GM12878 (cell line): ENCODE measurements around the gene PPP2R2B. TPM values are rescaled to one million over a fixed set of nuclear protein-coding genes. Genes with fewer than 3 reads are reported as not detected.

Source experiments
- ATAC-seq: fragments of 200-7000 bp; cut with Tn5 transposase; 3 replicates; pipeline ENCODE4 v1.9.1; 2020; ENCODE audit warnings: mild to moderate bottlenecking, moderate library complexity
- BruUV-seq: library from RNA; stranded (reverse); fragments of 400-500 nt; replicated peaks from 2 replicates; lab custom pipeline; 2021; lab: Mats Ljungman, UMichigan
- CTCF ChIA-PET: fragments of 300-600 bp; sonication (Branson Sonifier 250); formaldehyde crosslinking; extraction: SDS; loops from one replicate; lab custom pipeline; 2021; ENCODE audit warnings: inconsistent platforms; lab: Yijun Ruan, JAX
- POLR2A ChIA-PET: fragments of 350-600 bp; formaldehyde crosslinking; extraction: SDS; loops from one replicate; lab custom pipeline; 2021; ENCODE audit warnings: inconsistent platforms; lab: Charles Lee
- RAD21 ChIA-PET: fragments of 300-600 bp; sonication (Branson Sonifier 250); formaldehyde crosslinking; loops from one replicate; lab custom pipeline; 2023; ENCODE audit warnings: antibody characterized with exemption; ENCODE audit not compliant: unreplicated experiment; lab: Charles Lee
- SMC1A ChIA-PET: fragments of 300-600 bp; sonication (Branson Sonifier 250); formaldehyde crosslinking; loops from one replicate; lab custom pipeline; 2023; ENCODE audit not compliant: unreplicated experiment, uncharacterized antibody; lab: Charles Lee
- DNase-seq: peaks from one replicate; pipeline ENCODE4 v3.0.0-alpha.2; 2011; ENCODE audit warnings: low read depth, low spot score
- FAIRE-seq: peaks from 3 replicates; lab custom pipeline; 2011; peaks lifted over from hg19 to GRCh38; lab: Jason Lieb, UNC
- H2AFZ ChIP-seq: 2 replicates; pipeline ENCODE4 v1.6.0; 2011; ENCODE audit warnings: low read depth, low read length, control low read depth; ENCODE audit not compliant: control insufficient read depth
- H3K27ac ChIP-seq: 2 replicates; pipeline ENCODE4 v1.5.1; 2011; ENCODE audit warnings: control low read depth; ENCODE audit not compliant: control insufficient read depth, insufficient read depth
- H3K27me3 ChIP-seq, 2 experiments: replicated peaks in 1 of 2; 2 replicates each; pipeline versions ENCODE4 v1.6.0 to v1.6.1; 2011; ENCODE audit warnings: low read length in 1 of 2; ENCODE audit not compliant: control insufficient read depth in 2 of 2, insufficient read depth in 2 of 2
- H3K36me3 ChIP-seq, 2 experiments: 2 replicates each; pipeline ENCODE4 v1.5.1; 2011; ENCODE audit warnings: low read length in 1 of 2; ENCODE audit not compliant: control insufficient read depth in 2 of 2, insufficient read depth in 2 of 2
- H3K4me1 ChIP-seq: 2 replicates; pipeline ENCODE4 v1.6.1; 2011; ENCODE audit warnings: mild to moderate bottlenecking, low read length, moderate library complexity, mixed read lengths; ENCODE audit not compliant: control insufficient read depth, insufficient read depth
- H3K4me2 ChIP-seq: 2 replicates; pipeline ENCODE4 v1.6.0; 2011; ENCODE audit warnings: control low read depth; ENCODE audit not compliant: control insufficient read depth, insufficient read depth
- H3K4me3 ChIP-seq: fragments of 200-600 bp; sonication (generic); 2 replicates; pipeline ENCODE4 v1.5.1; 2016
- H3K79me2 ChIP-seq: 2 replicates; pipeline ENCODE4 v1.6.0; 2011; ENCODE audit warnings: low read length; ENCODE audit not compliant: control insufficient read depth, insufficient read depth
- H3K9ac ChIP-seq: 2 replicates; pipeline ENCODE4 v1.8.0; 2011; ENCODE audit warnings: low read length, control low read depth, mixed read lengths; ENCODE audit not compliant: control insufficient read depth, insufficient read depth
- H3K9me3 ChIP-seq: replicated peaks from 3 replicates; pipeline ENCODE4 v1.5.1; 2011; ENCODE audit warnings: mild to moderate bottlenecking, low read length; ENCODE audit not compliant: control insufficient read depth, insufficient read depth
- H4K20me1 ChIP-seq: 2 replicates; pipeline ENCODE4 v1.6.0; 2011; ENCODE audit not compliant: control insufficient read depth, insufficient read depth
- CEBPZ ChIP-seq: fragments of 150-350 bp; IDR thresholded peaks from 2 replicates; pipeline ENCODE4 v1.6.1; 2016; ENCODE audit warnings: low read depth, low read length
- ELK1 ChIP-seq: IDR thresholded peaks from 2 replicates; pipeline ENCODE4 v1.6.1; 2012; ENCODE audit warnings: low read depth, low read length, improper control_type of control experiment
- FOS ChIP-seq: IDR thresholded peaks from 3 replicates; pipeline ENCODE4 v1.6.1; 2011; ENCODE audit warnings: borderline replicate concordance; ENCODE audit not compliant: insufficient read length; ENCODE audit errors: extremely low read depth
- FOXM1 ChIP-seq: IDR thresholded peaks from 2 replicates; pipeline ENCODE4 v1.6.1; 2012; ENCODE audit warnings: low read depth, mild to moderate bottlenecking, inconsistent platforms, low read length, moderate library complexity
- NR2C2 ChIP-seq: IDR thresholded peaks from 2 replicates; pipeline ENCODE4 v1.6.1; 2011; ENCODE audit warnings: borderline replicate concordance, low read depth; ENCODE audit not compliant: control insufficient read depth, insufficient read length
- PML ChIP-seq: IDR thresholded peaks from 2 replicates; pipeline ENCODE4 v1.6.1; 2012; ENCODE audit warnings: low read length, inconsistent platforms
- POLR2AphosphoS2 ChIP-seq: IDR thresholded peaks from 2 replicates; pipeline ENCODE4 v1.6.1; 2011; ENCODE audit warnings: low read depth, mild to moderate bottlenecking, low read length, improper control_type of control experiment, moderate library complexity
- SIX5 ChIP-seq: IDR thresholded peaks from 2 replicates; pipeline ENCODE4 v1.6.1; 2011; ENCODE audit warnings: mild to moderate bottlenecking, low read depth, low read length, moderate library complexity; ENCODE audit not compliant: severe bottlenecking
- SREBF2 ChIP-seq: IDR thresholded peaks from 2 replicates; pipeline ENCODE4 v1.6.1; 2012; ENCODE audit warnings: mild to moderate bottlenecking, low read length
- ZBTB33 ChIP-seq: fragments of 450-650 bp; IDR thresholded peaks from 2 replicates; pipeline ENCODE4 v1.6.1; 2017; ENCODE audit warnings: mild to moderate bottlenecking
- ZBTB40 ChIP-seq: fragments of 450-650 bp; IDR thresholded peaks from 2 replicates; pipeline ENCODE4 v1.6.1; 2016; ENCODE audit warnings: mild to moderate bottlenecking, moderate library complexity, borderline replicate concordance
- ZNF274 ChIP-seq: IDR thresholded peaks from one replicate; pipeline ENCODE4 v1.8.0; 2011; ENCODE audit not compliant: insufficient read length, insufficient read depth
- ZNF384 ChIP-seq: IDR thresholded peaks from 2 replicates; pipeline ENCODE4 v1.6.1; 2012; ENCODE audit warnings: low read depth, mild to moderate bottlenecking, low read length, improper control_type of control experiment, borderline replicate concordance
- WGBS: methylation state at CpG from one replicate; pipeline ENCODE4 v1.1.6; 2016; ENCODE audit warnings: low lambda C conversion rate; ENCODE audit not compliant: insufficient replicate concordance, insufficient coverage; ENCODE audit errors: missing lambda C conversion rate; 5-methylcytosine and 5-hydroxymethylcytosine counted together
- in situ Hi-C: fragments of 300-500 bp; cut with MboI; formaldehyde crosslinking; loops from 9 replicates; pipeline ENCODE4 v1.14.3; 2018; ENCODE audit warnings: mixed read lengths
- intact Hi-C: fragments of 100-400 bp; cut with micrococcal nuclease; formaldehyde crosslinking; loops from one replicate; pipeline ENCODE4 v1.14.2; 2022; ENCODE audit not compliant: unreplicated experiment
- polyA plus RNA-seq, 11 experiments: library from polyadenylated mRNA; depleted of rRNA in 4 of 11; unstranded in 6 of 11; stranded (reverse) in 5 of 11; fragments of >200 nt; fragmentation: Nextera tagmentation in 4 of 11; fragmentation: Illumina TruSeq in 1 of 11; extraction: Ambion mirVana in 4 of 11; extraction: Trizol in 1 of 11; gene quantifications; 1 replicate in 1 of 11; 2 replicates in 10 of 11; pipeline versions ENCODE4 v1.2.1 to v1.2.3, GENCODE V29; 2011 to 2016; ENCODE audit warnings: inconsistent platforms in 2 of 11, missing spikeins in 2 of 11, low read depth in 1 of 11
- total RNA-seq, 4 experiments: library from RNA; depleted of rRNA in 3 of 4; stranded (reverse); fragments of >200 nt in 3 of 4; fragmentation: Illumina TruSeq in 1 of 4; extraction: Trizol in 1 of 4; gene quantifications; 2 replicates each; pipeline versions ENCODE4 v1.2.1 to v1.2.3, GENCODE V29; 2013 to 2021

PPP2R2B gene
- total and polyA plus RNA-seq, 10 of the 15 experiments (the other 5 are each of a cell fraction or from before 2014, with no cell fraction given): not detected

GRCh38 chr5:146703899-146704298 lies 174.7 kb downstream of the PPP2R2B start:
- in situ Hi-C loops: no loop called here
- intact Hi-C loops: no loop called here
- H3K4me3 ChIP-seq: no peak overlapping the region
- no peaks in the 10 kb centered on the region for H3K36me3 ChIP-seq
- no peaks in the 10 kb centered on the region for H3K79me2 ChIP-seq
- SMC1A ChIA-PET: no interaction called here
- no TSS peak for BruUV-seq
- CTCF ChIA-PET: no interaction called here
- no peak overlapping the region for H3K27ac ChIP-seq
- POLR2A ChIA-PET: no interaction called here
- H3K27me3 ChIP-seq: no peaks in the 10 kb centered on the region
- H3K4me1 ChIP-seq: no peaks in the 10 kb centered on the region
- RAD21 ChIA-PET: no interaction called here
- 0% methylated on average over 1 of the region's 1 CpG for WGBS
- DNase-seq (no peak), FAIRE-seq (no peak), ATAC-seq (no peak)
- no peak overlapping the region for H3K4me2 ChIP-seq
- no peak overlapping the region for H3K9ac ChIP-seq
- no peak overlapping the region for H2AFZ ChIP-seq
- no peaks in the 10 kb centered on the region for H4K20me1 ChIP-seq
- no peaks in the 10 kb centered on the region for H3K9me3 ChIP-seq
- no peak for TF ChIP-seq SIX5
- no peak for TF ChIP-seq SREBF2
- no peak for TF ChIP-seq POLR2AphosphoS2
- no peak for TF ChIP-seq FOXM1
- no peak for TF ChIP-seq ZBTB40
- no peak for TF ChIP-seq ZNF384
- no peak for TF ChIP-seq ELK1
- TF ChIP-seq CEBPZ: no peak
- TF ChIP-seq ZNF274: no peak
- no peak for TF ChIP-seq FOS
- no peak for TF ChIP-seq ZBTB33
- TF ChIP-seq PML: no peak
- no peak for TF ChIP-seq NR2C2
